Activated gamma-delta T cell (primary cell): ENCODE data around the gene HPS3.
"Not testable (repeated sequence)": the region's sequence is repeated elsewhere in the genome, so short reads cannot be mapped to it uniquely, and the experiment has no call there.

ENCODE experiments used
- DNase-seq: peaks from one replicate; lab custom pipeline; 2025; lab: John Stamatoyannopoulos, UW

The HPS3 gene

GRCh38 chr3:149195221-149195620, 65.8 kb downstream of the HPS3 start:
- no peak for DNase-seq

- not testable (repeated sequence) for DNase-seq
These were observed 67.6 kb downstream of the HPS3 start for GRCh38 chr3:149196805-149197592.

GRCh38 chr3:149197669-149198068, 68.2 kb downstream of the HPS3 start:
- DNase-seq, result no peak

DNA sequence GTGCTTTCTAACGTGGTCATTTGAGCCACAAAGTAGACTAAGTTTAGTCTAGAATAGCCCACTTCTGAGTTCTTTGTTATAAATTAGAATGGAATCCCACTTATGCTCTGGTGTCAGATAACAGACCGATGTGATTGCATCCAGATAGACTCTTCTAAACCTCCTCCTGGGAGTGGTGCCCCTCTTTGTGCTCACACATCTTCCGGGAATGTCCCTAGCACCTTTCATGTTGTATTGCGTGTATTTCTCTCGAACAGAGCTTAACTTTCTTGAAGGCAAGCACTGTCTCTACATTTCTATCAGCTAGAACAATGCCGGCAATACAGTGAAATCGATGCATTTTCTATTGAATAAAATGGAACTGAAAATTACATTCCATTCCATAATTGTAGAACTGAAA, 69.2 kb downstream of the HPS3 start:
- DNase-seq, result no peak

- no peak for DNase-seq
These were observed 70.0 kb downstream of the HPS3 start for GRCh38 chr3:149199474-149199873.

- DNase-seq, result no peak
These were observed 74.3 kb downstream of the HPS3 start for GRCh38 chr3:149203758-149204157.

DNA sequence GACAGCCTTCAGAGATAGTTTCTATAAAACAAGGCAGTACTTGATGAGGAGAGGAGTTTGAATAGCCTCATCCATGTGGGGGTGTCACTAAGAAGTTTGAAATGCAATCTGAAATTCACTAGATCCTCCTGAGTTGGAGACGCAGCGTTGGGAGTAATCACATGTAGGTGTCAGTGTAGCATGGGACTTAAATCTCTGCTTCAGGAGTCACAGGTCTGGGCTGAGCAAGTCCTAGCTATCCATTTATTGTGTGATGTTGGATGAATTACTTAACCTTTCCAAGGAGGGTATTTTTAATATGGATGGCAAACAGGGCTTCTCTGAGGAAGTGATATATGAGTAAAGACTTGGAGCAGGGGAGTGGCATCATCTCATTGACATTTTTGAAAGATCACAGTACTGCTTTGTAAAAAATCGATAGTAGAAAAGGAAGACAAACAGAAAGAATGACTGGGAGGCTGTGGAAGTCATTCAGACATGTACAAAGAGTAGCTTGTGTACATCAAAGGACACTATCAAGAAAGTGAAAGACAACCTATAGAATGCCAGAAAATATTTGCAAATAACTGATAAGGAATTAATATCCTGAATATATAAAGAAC, 75.1 kb downstream of the HPS3 start:
- DNase-seq, result no peak

DNA sequence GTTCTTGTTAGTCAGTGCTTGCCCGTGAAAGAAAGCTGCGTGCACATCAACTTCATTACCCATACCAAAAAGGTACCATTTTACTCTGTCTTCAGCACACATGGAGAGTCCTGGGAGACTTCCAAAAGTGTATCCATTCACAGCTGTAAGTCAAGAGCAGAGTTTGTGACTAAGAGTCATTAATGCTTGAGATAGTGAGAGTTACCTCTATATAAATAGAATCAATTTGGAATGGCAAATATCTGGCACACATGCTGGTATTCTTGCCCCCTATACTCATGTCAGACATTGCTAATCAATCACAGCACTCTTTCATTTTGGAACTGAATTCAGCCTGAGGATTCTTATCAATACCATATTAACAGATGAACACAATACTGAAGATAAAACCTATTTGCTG, 78.0 kb downstream of the HPS3 start:
- DNase-seq, result no peak

GRCh38 chr3:149209431-149209830, 80.0 kb downstream of the HPS3 start:
- no peak for DNase-seq

GRCh38 chr3:149212386-149212785, 82.9 kb downstream of the HPS3 start:
- no peak for DNase-seq

- DNase-seq, result no peak
These were observed 85.3 kb downstream of the HPS3 start for GRCh38 chr3:149214702-149215101.

- DNase-seq, result no peak
These were observed 86.1 kb downstream of the HPS3 start for GRCh38 chr3:149215515-149215914.

DNA sequence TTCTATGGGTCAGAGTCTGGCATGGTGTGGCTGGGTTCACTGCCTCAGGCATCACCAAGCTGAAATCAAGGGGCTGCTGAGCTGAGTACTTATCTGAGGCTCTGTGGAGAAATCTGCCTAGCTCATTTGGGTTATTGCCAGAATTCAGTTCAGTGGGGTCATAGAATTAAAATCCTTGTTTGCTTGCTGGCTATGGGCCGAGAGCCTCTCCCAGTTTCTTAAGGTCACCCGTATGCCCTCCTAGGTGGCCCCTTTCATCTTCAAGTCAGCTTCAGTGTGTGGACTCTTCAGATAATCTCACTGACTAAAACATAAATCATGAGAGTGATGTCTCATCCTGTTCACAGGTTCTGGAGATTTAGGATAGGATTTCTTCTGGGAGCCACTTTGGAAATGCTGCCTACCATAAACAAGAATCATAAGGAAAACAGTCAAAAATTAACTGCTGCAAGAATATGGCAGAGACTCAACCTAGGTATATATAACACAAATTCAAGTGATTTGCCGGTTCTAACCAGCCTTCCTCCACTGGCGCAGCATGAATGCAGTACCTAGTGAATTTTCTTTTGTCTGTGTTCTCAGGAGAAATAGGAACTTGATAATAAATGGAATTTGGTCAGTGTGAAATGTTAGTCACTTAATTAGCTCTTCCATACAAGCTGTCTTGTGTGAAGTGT, 86.9 kb downstream of the HPS3 start:
- no peak for DNase-seq

DNA sequence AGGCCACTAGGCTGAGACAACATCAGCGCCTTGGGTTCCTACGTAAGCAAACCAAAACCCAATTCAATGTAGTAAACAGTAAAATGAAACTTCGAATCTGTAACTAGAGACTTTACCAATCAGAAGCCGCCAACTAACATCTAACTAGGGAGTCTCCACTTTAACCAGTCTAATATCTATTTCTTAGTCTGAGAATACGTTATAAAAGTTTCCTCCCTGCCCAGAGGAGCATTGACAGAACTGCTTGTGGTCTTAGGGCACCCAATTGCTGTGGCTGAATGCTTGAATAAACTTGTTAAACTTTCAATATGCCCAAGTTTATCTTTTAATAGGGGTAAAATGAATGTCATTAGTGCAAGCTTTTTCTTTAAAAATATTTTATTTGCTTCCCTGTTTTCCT, 87.9 kb downstream of the HPS3 start:
- no peak for DNase-seq

DNA sequence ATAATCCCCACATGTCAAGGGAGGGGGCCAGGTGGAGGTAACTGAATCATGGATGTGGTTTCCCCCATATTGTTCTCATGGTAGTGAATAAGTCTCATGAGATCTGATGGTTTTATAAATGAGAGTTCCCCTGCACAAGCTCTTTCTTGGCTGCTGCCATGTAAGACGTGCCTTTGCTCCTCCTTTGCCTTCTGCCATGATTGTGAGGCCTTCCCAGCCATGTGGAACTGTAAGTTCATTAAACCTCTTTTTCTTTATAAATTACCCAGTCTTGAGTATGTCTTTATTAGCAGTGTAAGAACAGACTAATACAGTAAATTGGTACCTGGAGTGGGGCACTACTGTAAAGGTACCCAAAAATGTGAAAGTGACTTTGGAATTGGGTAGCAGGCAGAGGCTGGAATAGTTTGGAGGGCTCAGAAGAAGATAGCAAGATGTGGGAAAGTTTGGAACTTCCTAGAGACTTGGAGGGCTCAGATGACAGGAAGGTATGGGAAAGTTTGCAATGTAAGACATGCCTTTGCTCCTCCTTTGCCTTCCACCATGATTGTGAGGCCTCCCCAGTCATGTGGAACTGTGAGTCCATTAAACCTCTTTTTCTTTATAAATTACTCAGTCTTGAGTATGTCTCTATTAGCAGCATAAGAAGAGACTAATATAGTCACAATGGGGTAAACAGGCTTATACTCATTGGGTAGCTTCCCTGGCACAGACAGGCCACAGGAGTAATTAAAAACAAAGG, 90.1 kb downstream of the HPS3 start:
- not testable (repeated sequence) for DNase-seq

DNA sequence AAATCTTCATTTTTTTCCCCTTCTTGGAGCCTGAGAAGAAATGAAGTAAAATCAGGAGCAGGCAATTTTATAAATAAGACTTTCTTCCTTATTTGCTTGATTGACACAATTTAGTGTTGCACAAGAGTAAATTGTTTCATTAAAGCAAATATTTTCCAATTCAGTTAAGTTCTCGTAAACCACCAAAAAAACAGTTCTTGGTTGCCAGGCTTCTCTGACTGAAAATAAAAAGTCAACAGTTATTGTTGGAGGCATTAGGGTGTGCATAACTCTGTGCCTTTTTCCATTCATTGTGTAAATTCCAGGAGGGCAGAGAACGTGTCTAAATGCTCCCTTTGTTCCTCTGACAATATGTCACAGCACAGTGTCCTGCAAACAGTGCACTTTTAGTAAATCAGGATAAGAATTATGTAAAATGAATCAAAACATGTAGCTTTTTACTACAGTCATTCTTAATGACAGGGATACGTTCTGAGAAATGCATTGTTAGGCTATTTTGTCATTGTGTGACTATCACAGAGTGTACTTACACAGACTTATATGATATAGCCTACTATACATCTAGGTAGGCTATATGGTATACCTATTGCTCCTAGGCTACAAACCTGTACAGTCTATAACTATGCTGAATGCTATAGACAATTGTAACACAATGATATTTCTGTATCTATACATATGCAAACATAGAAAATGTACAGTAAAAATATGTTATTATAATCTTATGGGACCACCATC, 92.5 kb downstream of the HPS3 start, which contains the start of gene CP:
Gene CP, minus strand, starts transcription at position 47 of the 735 bp plus-strand sequence. Its CDS starts 37 bp downstream, at position 10.
- DNase-seq, result no peak
